ENCODE measurements around the gene CNPPD1. TPM values are rescaled to one million over a fixed set of nuclear protein-coding genes. Genes with fewer than 3 reads are reported as not detected.
A peak's percentile ranks its signal among the peaks of the same experiment; 100 is the strongest.

Gene CNPPD1
- total RNA-seq, 1 experiment from 2014 or later = 40.6 TPM

DNA sequence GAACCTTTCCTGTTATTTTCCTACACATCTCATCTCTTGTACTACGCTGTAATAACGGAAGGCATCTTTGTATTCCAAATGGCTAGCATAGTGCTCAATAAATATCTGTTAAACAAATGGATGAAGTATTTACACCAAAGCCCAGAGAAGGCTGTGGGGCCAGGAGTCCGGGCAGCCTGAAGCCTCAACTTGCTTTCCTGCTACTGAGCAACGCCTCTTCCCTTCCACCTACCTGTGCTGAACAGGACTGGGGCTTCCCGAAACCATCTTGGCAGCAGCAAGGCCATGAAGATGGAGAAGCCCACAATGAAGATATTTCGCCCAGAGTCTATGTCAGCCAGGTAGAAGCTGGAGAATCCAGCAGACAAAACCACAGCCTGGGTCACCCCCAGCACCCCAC is 13.6 kb downstream of the CNPPD1 start:
- intact Hi-C loops (cut with micrococcal nuclease; ENCODE audit: unreplicated experiment) = loop anchor here (10.0 kb wide), 1 partner anchor 52 kb away; the partner anchor contains the start of gene ABCB6
- Mint-ChIP-seq H3K9me3 (ENCODE audit: low read depth, unreplicated experiment) (no peaks in the 10 kb centered on the region), H3K27me3 (ENCODE audit: unreplicated experiment) (no peaks in the 10 kb centered on the region), H3K27ac (ENCODE audit: unreplicated experiment) (no peak overlapping the region), H3K4me3 (ENCODE audit: low read depth, unreplicated experiment) (no peak overlapping the region), H3K36me3 (ENCODE audit: insufficient read depth, unreplicated experiment) (peaks cover 12% of the 10 kb centered on the region), H3K4me1 (ENCODE audit: low read depth, unreplicated experiment) (peaks cover 10% of the 10 kb centered on the region)
- no peak for DNase-seq
- CTCF ChIA-PET = no interaction called here
- TF ChIP-seq, protein P1, sequence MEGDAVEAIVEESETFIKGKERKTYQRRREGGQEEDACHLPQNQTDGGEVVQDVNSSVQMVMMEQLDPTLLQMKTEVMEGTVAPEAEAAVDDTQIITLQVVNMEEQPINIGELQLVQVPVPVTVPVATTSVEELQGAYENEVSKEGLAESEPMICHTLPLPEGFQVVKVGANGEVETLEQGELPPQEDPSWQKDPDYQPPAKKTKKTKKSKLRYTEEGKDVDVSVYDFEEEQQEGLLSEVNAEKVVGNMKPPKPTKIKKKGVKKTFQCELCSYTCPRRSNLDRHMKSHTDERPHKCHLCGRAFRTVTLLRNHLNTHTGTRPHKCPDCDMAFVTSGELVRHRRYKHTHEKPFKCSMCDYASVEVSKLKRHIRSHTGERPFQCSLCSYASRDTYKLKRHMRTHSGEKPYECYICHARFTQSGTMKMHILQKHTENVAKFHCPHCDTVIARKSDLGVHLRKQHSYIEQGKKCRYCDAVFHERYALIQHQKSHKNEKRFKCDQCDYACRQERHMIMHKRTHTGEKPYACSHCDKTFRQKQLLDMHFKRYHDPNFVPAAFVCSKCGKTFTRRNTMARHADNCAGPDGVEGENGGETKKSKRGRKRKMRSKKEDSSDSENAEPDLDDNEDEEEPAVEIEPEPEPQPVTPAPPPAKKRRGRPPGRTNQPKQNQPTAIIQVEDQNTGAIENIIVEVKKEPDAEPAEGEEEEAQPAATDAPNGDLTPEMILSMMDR (IDR thresholded peaks at IDR 0.05; ENCODE audit: unreplicated experiment) = no peak
- no TSS peak for BruUV-seq (replicated peaks)

DNA sequence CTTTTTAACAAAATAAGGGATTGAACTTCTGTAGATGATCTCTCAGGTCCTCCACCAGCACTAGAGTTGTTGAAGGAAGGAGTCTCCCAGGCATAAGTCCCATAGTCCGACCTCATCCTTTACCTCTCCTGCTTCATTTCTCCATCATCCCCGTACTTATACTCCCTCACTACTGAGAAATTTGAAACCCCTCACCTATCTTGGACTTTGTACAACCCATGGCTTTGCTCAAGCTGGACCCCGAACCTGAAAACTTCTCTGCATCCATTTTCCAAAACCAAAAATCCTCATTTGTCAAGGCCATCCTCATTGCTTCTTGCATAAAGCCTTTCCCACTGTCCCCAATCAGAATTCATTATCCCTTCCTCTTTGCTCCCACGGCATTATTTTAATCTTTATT is 15.6 kb downstream of the CNPPD1 start:
- TF ChIP-seq, protein P1 (IDR thresholded peaks at IDR 0.05; ENCODE audit: unreplicated experiment) = no peak

DNA sequence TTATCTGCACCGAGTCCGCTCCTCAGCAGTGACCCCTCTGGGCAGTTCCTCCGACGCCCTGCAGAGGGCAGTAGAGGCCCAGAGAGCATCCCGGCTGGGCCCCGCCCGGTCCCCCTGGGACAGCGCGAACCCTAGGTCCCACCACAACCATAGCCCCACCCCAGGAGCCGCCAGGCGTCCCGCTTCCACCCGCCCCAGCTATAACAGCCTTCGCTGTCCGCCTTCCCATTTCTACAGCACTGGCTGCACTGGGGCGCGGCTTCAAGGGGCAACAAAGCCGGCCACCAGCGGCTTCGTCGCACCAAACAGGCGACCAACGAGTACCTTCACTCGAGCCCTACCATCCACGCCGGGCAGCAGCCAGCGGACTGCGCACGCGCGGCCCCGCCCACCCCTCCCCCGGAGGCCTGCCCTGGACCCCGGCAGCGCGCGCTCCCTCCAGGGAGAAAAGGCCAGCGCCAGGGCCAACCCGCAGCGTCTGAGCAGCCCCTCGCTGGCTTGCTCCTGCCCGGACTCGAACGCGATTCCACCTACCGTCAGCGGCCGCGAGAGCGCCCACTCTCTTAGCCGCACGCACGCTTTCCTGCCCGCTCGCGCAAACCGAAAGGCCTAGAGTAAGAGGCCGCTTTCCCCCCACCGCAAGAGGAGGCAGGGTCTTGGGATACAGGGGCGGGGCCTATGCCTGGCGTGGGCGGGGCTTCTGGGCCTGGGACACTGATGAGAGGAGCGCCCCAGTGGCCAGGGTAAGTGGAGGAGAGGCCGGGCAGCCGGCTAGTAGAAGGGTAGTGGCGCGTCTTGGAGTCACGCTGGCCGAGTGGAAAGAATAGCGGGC is 16.3 kb downstream of the CNPPD1 start, which contains the start of gene NHEJ1:
TSS of gene NHEJ1 (minus strand) at position 630 of the 832 bp plus-strand sequence. CDS start 2,453 bp downstream, outside the sequence.
- peak; percentile 97 for DNase-seq
- Mint-ChIP-seq H3K27me3 (ENCODE audit: unreplicated experiment) (no peaks in the 10 kb centered on the region), H3K4me1 (ENCODE audit: low read depth, unreplicated experiment) (peaks cover 10% of the 10 kb centered on the region), H3K27ac (ENCODE audit: unreplicated experiment) (peak within 1 kb of the TSS; percentile 80), H3K9me3 (ENCODE audit: low read depth, unreplicated experiment) (no peaks in the 10 kb centered on the region), H3K4me3 (ENCODE audit: low read depth, unreplicated experiment) (peak within 1 kb of the TSS; percentile 83), H3K36me3 (ENCODE audit: insufficient read depth, unreplicated experiment) (peaks cover 12% of the 10 kb centered on the region)
- CTCF ChIA-PET = no interaction called here
- intact Hi-C loops (cut with micrococcal nuclease; ENCODE audit: unreplicated experiment) = loop anchor here (1.0 to 10.0 kb wide), 3 partner anchors 54 to 192 kb away; partner anchors contain the start of gene ABCB6
- TF ChIP-seq, protein P1 (IDR thresholded peaks at IDR 0.05; ENCODE audit: unreplicated experiment) = peak; percentile 98
- no TSS peak for BruUV-seq (replicated peaks)

More for the DNA sequence above, 15.6 kb downstream of the CNPPD1 start:
- no peaks in the 10 kb centered on the region for H3K27me3 Mint-ChIP-seq (ENCODE audit: unreplicated experiment)
- CTCF ChIA-PET = no interaction called here
- intact Hi-C loops (cut with micrococcal nuclease; ENCODE audit: unreplicated experiment) = loop anchor here (2.0 to 10.0 kb wide), 2 partner anchors 54 to 192 kb away; partner anchors contain the start of gene ABCB6
- peaks cover 12% of the 10 kb centered on the region for H3K36me3 Mint-ChIP-seq (ENCODE audit: insufficient read depth, unreplicated experiment)
- H3K9me3 Mint-ChIP-seq (ENCODE audit: low read depth, unreplicated experiment) = no peaks in the 10 kb centered on the region
- DNase-seq = no peak
- H3K4me1 Mint-ChIP-seq (ENCODE audit: low read depth, unreplicated experiment) = peaks cover 10% of the 10 kb centered on the region
- H3K27ac Mint-ChIP-seq (ENCODE audit: unreplicated experiment) = peak overlapping the region; percentile 80
- H3K4me3 Mint-ChIP-seq (ENCODE audit: low read depth, unreplicated experiment) = peak overlapping the region; percentile 83
- TSS peak; percentile 48 for BruUV-seq (replicated peaks)

DNA sequence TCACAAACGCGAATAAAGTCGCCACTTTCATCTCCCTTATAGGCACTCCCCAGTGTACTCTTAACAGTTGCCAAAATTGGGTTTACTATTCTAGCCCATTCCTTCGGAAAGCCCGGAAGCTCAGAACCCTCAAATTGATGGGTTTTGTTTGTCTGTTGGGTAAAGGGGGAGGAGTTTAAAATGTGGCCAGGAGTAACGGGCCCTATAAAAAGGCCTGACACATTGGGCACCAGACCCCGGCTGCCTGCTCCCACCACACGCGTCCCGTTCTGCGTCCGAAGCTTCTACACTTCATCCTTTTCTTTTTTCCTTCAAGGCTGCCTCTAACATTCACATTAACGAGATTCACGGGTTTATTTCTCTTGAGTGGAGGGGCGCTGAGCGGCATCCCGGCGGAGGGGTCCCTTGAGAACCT is 16.9 kb downstream of the CNPPD1 start:
- no peaks in the 10 kb centered on the region for H3K27me3 Mint-ChIP-seq (ENCODE audit: unreplicated experiment)
- peaks cover 10% of the 10 kb centered on the region for H3K4me1 Mint-ChIP-seq (ENCODE audit: low read depth, unreplicated experiment)
- DNase-seq = no peak
- H3K36me3 Mint-ChIP-seq (ENCODE audit: insufficient read depth, unreplicated experiment) = peaks cover 12% of the 10 kb centered on the region
- H3K4me3 Mint-ChIP-seq (ENCODE audit: low read depth, unreplicated experiment) = peak overlapping the region; percentile 83
- no peaks in the 10 kb centered on the region for H3K9me3 Mint-ChIP-seq (ENCODE audit: low read depth, unreplicated experiment)
- intact Hi-C loops (cut with micrococcal nuclease; ENCODE audit: unreplicated experiment) = loop anchor here (1.0 to 10.0 kb wide), 5 partner anchors 37 to 285 kb away; partner anchors contain the start of gene ABCB6
- BruUV-seq (replicated peaks) = TSS peak; percentile 47
- CTCF ChIA-PET = no interaction called here
- H3K27ac Mint-ChIP-seq (ENCODE audit: unreplicated experiment) = peak overlapping the region; percentile 80
- TF ChIP-seq, protein P1 (IDR thresholded peaks at IDR 0.05; ENCODE audit: unreplicated experiment) = no peak
